HCEC 1CT (cell line): ENCODE data around the gene WDPCP.
"Not testable (repeated sequence)": the region's sequence is repeated elsewhere in the genome, so short reads cannot be mapped to it uniquely, and the experiment has no call there.

Source experiments
- DNase-seq: peaks from one replicate; pipeline ENCODE4 v3.0.0-alpha.2; 2017

Gene WDPCP

GRCh38 chr2:63081404-63081803 lies 506.9 kb downstream of the WDPCP start:
- DNase-seq = no peak

- DNase-seq = peak; percentile 5
Observed at GRCh38 chr2:63078852-63079606, 509.2 kb downstream of the WDPCP start.

GRCh38 chr2:63074399-63074798 lies 513.9 kb downstream of the WDPCP start:
- not testable (repeated sequence) for DNase-seq

DNA sequence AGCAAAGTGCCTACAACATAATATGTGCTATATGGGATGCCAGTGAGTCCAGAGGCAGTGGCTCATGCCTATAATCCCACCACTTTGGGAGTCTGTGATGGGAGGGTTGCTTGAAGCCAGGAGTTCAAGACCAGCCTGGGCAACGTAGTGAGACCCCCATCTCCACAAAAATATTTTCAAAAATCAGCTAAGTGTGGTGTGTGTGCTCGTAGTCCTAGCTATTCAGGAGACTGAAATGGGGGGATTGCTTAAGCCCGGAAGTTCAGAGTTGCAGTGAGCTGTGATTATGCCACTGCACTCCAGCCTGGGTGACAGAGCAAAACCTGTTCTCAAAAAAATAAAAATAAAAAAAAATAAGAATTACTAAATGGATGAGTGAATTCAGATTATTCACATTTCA lies 514.3 kb downstream of the WDPCP start:
- DNase-seq = no peak

DNA sequence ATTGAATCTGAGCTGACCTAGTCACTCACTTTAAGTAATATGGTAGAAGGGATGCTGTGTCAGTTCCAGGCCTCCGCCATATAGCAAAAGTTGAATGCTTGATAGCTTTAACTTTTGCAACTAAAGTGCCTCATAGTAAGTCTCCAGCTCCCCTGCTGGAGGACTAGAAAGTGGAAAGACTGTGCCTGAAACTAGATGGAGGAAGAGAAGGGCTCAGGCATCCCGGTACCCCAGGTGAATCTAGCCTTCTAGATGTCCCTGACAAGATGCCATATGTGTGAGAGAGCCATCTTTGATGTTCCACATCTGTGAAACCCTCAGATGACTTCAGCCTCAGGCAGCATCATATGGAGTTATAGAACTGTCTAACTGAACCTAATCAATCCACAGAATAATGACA lies 516.6 kb downstream of the WDPCP start:
- DNase-seq = no peak
